ENCODE measurements around the gene U2AF2. TPM values are rescaled to one million over a fixed set of nuclear protein-coding genes. Genes with fewer than 3 reads are reported as not detected.
"Not testable (repeated sequence)": the region's sequence is repeated elsewhere in the genome, so short reads cannot be mapped to it uniquely, and the experiment has no call there.

Gene U2AF2
- total RNA-seq, 2 experiments from 2014 or later = 204 to 213 TPM

- CTCF ChIA-PET = interaction anchor here (1.2 kb wide), 1 partner anchor 10 kb away, joined by 3 read pairs; no protein-coding TSS in a partner anchor
- H3K4me1 Mint-ChIP-seq = no peaks in the 10 kb centered on the region
- H3K27ac Mint-ChIP-seq = no peak overlapping the region
- H3K4me3 Mint-ChIP-seq = no peak overlapping the region
- H3K27me3 Mint-ChIP-seq = peaks cover 6% of the 10 kb centered on the region
- no peak for DNase-seq
- H3K36me3 Mint-ChIP-seq (ENCODE audit: low read depth) = peaks cover 3% of the 10 kb centered on the region
- POLR2A ChIA-PET = no interaction called here
- H3K9me3 Mint-ChIP-seq = peaks cover 14% of the 10 kb centered on the region
Measured at GRCh38 chr19:55711719-55712118, 56.9 kb downstream of the U2AF2 start.

GRCh38 chr19:55712804-55713631 is 58.2 kb downstream of the U2AF2 start:
- DNase-seq = no peak
- H3K4me3 Mint-ChIP-seq = no peak overlapping the region
- CTCF ChIA-PET = no interaction called here
- peaks cover 14% of the 10 kb centered on the region for H3K9me3 Mint-ChIP-seq
- peaks cover 6% of the 10 kb centered on the region for H3K27me3 Mint-ChIP-seq
- peaks cover 3% of the 10 kb centered on the region for H3K36me3 Mint-ChIP-seq (ENCODE audit: low read depth)
- no peaks in the 10 kb centered on the region for H3K4me1 Mint-ChIP-seq
- POLR2A ChIA-PET = no interaction called here
- no peak overlapping the region for H3K27ac Mint-ChIP-seq

GRCh38 chr19:55716531-55716930 is 61.7 kb downstream of the U2AF2 start:
- Mint-ChIP-seq H3K4me1 (no peaks in the 10 kb centered on the region), H3K4me3 (no peak overlapping the region), H3K27me3 (no peaks in the 10 kb centered on the region), H3K36me3 (ENCODE audit: low read depth) (peaks cover 3% of the 10 kb centered on the region), H3K9me3 (peaks cover 24% of the 10 kb centered on the region), H3K27ac (no peak overlapping the region)
- ChIA-PET CTCF (no interaction called here), POLR2A (no interaction called here)
- no peak for DNase-seq

- no peak overlapping the region for H3K27ac Mint-ChIP-seq
- POLR2A ChIA-PET = no interaction called here
Measured at GRCh38 chr19:55717251-55717650, 62.4 kb downstream of the U2AF2 start.

GRCh38 chr19:55717879-55718711 is 63.3 kb downstream of the U2AF2 start:
- H3K4me1 Mint-ChIP-seq; H3K4me3 Mint-ChIP-seq; CTCF ChIA-PET; H3K27ac Mint-ChIP-seq; H3K36me3 Mint-ChIP-seq (ENCODE audit: low read depth); DNase-seq; POLR2A ChIA-PET; H3K27me3 Mint-ChIP-seq: not testable (repeated sequence)
- peaks cover 19% of the 10 kb centered on the region for H3K9me3 Mint-ChIP-seq

More at GRCh38 chr19:55717251-55717650, 62.4 kb downstream of the U2AF2 start:
- no peaks in the 10 kb centered on the region for H3K4me1 Mint-ChIP-seq
- no peak overlapping the region for H3K4me3 Mint-ChIP-seq
- peaks cover 24% of the 10 kb centered on the region for H3K9me3 Mint-ChIP-seq
- no peak for DNase-seq
- no peaks in the 10 kb centered on the region for H3K27me3 Mint-ChIP-seq
- CTCF ChIA-PET = no interaction called here
- H3K36me3 Mint-ChIP-seq (ENCODE audit: low read depth) = peaks cover 1% of the 10 kb centered on the region

- POLR2A ChIA-PET = no interaction called here
- CTCF ChIA-PET = no interaction called here
Measured at GRCh38 chr19:55720214-55720746, 65.4 kb downstream of the U2AF2 start.

GRCh38 chr19:55720801-55721200 is 66.0 kb downstream of the U2AF2 start:
- Mint-ChIP-seq H3K9me3 (peaks cover 18% of the 10 kb centered on the region), H3K27ac (no peak overlapping the region), H3K4me1 (no peaks in the 10 kb centered on the region), H3K4me3 (no peak overlapping the region), H3K27me3 (no peaks in the 10 kb centered on the region), H3K36me3 (ENCODE audit: low read depth) (no peaks in the 10 kb centered on the region)
- DNase-seq = no peak
- ChIA-PET CTCF (no interaction called here), POLR2A (no interaction called here)

More at GRCh38 chr19:55720214-55720746, 65.4 kb downstream of the U2AF2 start:
- Mint-ChIP-seq H3K27ac (no peak overlapping the region), H3K27me3 (no peaks in the 10 kb centered on the region), H3K36me3 (ENCODE audit: low read depth) (no peaks in the 10 kb centered on the region), H3K4me1 (no peaks in the 10 kb centered on the region), H3K4me3 (no peak overlapping the region), H3K9me3 (peaks cover 18% of the 10 kb centered on the region)
- no peak for DNase-seq

GRCh38 chr19:55723491-55723890 is 68.7 kb downstream of the U2AF2 start:
- DNase-seq = no peak
- Mint-ChIP-seq H3K9me3 (peaks cover 18% of the 10 kb centered on the region), H3K27ac (no peak overlapping the region), H3K4me1 (no peaks in the 10 kb centered on the region), H3K4me3 (no peak overlapping the region), H3K27me3 (no peaks in the 10 kb centered on the region), H3K36me3 (ENCODE audit: low read depth) (no peaks in the 10 kb centered on the region)
- ChIA-PET CTCF (no interaction called here), POLR2A (no interaction called here)

Other genes with a start within 250 kb of the U2AF2 start
- 100 to 1,000 TPM; 277 to 284 TPM for gene UBE2S, start 247.2 kb upstream of the U2AF2 start, total RNA-seq
- gene SHISA7, start 211.7 kb upstream of the U2AF2 start, total RNA-seq = not detected
- 10 to 100 TPM; 14.5 to 16.7 TPM for gene ISOC2, start 193.4 kb upstream of the U2AF2 start, total RNA-seq
- gene C19orf85, start 190.3 kb upstream of the U2AF2 start, total RNA-seq = not detected
- gene ZNF628, start 178.4 kb upstream of the U2AF2 start, total RNA-seq = 1 to 10 TPM; 6.7 to 9.1 TPM
- 10 to 100 TPM; 11.9 to 12.0 TPM for gene NAT14, start 169.8 kb upstream of the U2AF2 start, total RNA-seq
- under 1 TPM; 0.15 to 0.18 TPM for gene SSC5D, start 166.6 kb upstream of the U2AF2 start, total RNA-seq
- not detected for gene SBK2, start 117.9 kb upstream of the U2AF2 start, total RNA-seq
- gene SBK3, start 109.5 kb upstream of the U2AF2 start, total RNA-seq = not detected
- gene ZNF579, start 74.2 kb upstream of the U2AF2 start, total RNA-seq = 1 to 10 TPM; 6.4 to 6.6 TPM
- gene FIZ1, start 55.5 kb upstream of the U2AF2 start, total RNA-seq = 10 to 100 TPM; 10.9 to 11.7 TPM
- 10 to 100 TPM; 35.4 to 37.3 TPM for gene ZNF524, start 54.7 kb upstream of the U2AF2 start, total RNA-seq
- 10 to 100 TPM; 15.3 to 15.4 TPM for gene ZNF865, start 49.4 kb upstream of the U2AF2 start, total RNA-seq
- 1 to 10 TPM; 6.4 to 7.4 TPM for gene ZNF784, start 30.5 kb upstream of the U2AF2 start, total RNA-seq
- 10 to 100 TPM; 35.7 to 39.7 TPM for gene ZNF580, start 14.0 kb upstream of the U2AF2 start, total RNA-seq
- 10 to 100 TPM; 26.6 to 30.1 TPM for gene ZNF581, start 11.4 kb upstream of the U2AF2 start, total RNA-seq
- 1 to 10 TPM; 3.7 to 3.8 TPM for gene CCDC106, start 6.8 kb upstream of the U2AF2 start, total RNA-seq
- 10 to 100 TPM; 63.9 to 64.5 TPM for gene EPN1, start 20.2 kb downstream of the U2AF2 start, total RNA-seq
- gene NLRP9, start 83.4 kb downstream of the U2AF2 start, total RNA-seq = not detected
- not detected for gene RFPL4A, start 104.1 kb downstream of the U2AF2 start, total RNA-seq
- not detected for gene RFPL4AL1, start 114.1 kb downstream of the U2AF2 start, total RNA-seq
- gene NLRP11, start 177.0 kb downstream of the U2AF2 start, total RNA-seq = not detected
- not detected for gene NLRP4, start 181.5 kb downstream of the U2AF2 start, total RNA-seq

Data from activated CD4-positive, alpha-beta memory T cell treated with anti-CD3 and anti-CD28 coated beads, Interleukin-2, amount 10 ng/mL, durations not matched to agents 7 days and 5 days (primary cell).